Amniotic stem cell (primary cell): ENCODE results near the gene PDLIM5.

Experiments
- DNase-seq: peaks from one replicate; lab custom pipeline; 2025; lab: John Stamatoyannopoulos, UW

PDLIM5 gene

GRCh38 chr4:94426783-94427182, 25.0 kb upstream of the PDLIM5 start:
- no peak for DNase-seq

- no peak for DNase-seq
Observed at GRCh38 chr4:94428884-94429283, 22.9 kb upstream of the PDLIM5 start.

GRCh38 chr4:94430406-94430805, 21.3 kb upstream of the PDLIM5 start:
- no peak for DNase-seq

- DNase-seq, result no peak
Observed at GRCh38 chr4:94431388-94431787, 20.4 kb upstream of the PDLIM5 start.

- DNase-seq, result no peak
Observed at GRCh38 chr4:94434505-94434904, 17.2 kb upstream of the PDLIM5 start.

GRCh38 chr4:94435874-94436273, 15.9 kb upstream of the PDLIM5 start:
- DNase-seq, result no peak

- DNase-seq, result no peak
Observed at GRCh38 chr4:94436512-94436911, 15.2 kb upstream of the PDLIM5 start.

GRCh38 chr4:94439606-94440005, 12.1 kb upstream of the PDLIM5 start:
- DNase-seq, result no peak

- DNase-seq, result no peak
Observed at GRCh38 chr4:94441838-94442237, 9.9 kb upstream of the PDLIM5 start.

GRCh38 chr4:94442251-94442650, 9.5 kb upstream of the PDLIM5 start:
- DNase-seq, result no peak

- peak; percentile 87 for DNase-seq
Observed at GRCh38 chr4:94446386-94446785, 5.4 kb upstream of the PDLIM5 start.

- DNase-seq, result no peak
Observed at GRCh38 chr4:94447754-94448411, 3.9 kb upstream of the PDLIM5 start.

- DNase-seq, result no peak
Observed at GRCh38 chr4:94448815-94449375, 2.8 kb upstream of the PDLIM5 start.

GRCh38 chr4:94451051-94451694, 569 bp upstream of the PDLIM5 start:
- DNase-seq, result no peak

- peak; percentile 49 for DNase-seq
Observed at GRCh38 chr4:94452476-94453371, 982 bp downstream of the PDLIM5 start.

- DNase-seq, result no peak
Observed at GRCh38 chr4:94453391-94453963, 1.7 kb downstream of the PDLIM5 start.

GRCh38 chr4:94454405-94454804, 2.7 kb downstream of the PDLIM5 start:
- DNase-seq, result no peak

GRCh38 chr4:94455081-94455480, 3.3 kb downstream of the PDLIM5 start:
- DNase-seq, result peak; percentile 22

GRCh38 chr4:94457692-94458106, 6.0 kb downstream of the PDLIM5 start:
- no peak for DNase-seq

GRCh38 chr4:94458682-94459081, 6.9 kb downstream of the PDLIM5 start:
- DNase-seq, result no peak

- DNase-seq, result no peak
Observed at GRCh38 chr4:94459462-94460161, 7.9 kb downstream of the PDLIM5 start.

GRCh38 chr4:94461506-94461905, 9.8 kb downstream of the PDLIM5 start:
- no peak for DNase-seq
